Subcutaneous adipose tissue (tissue), 4 donors: ENCODE measurements around the gene ZNF805. TPM values are rescaled to one million over a fixed set of nuclear protein-coding genes. Genes with fewer than 3 reads are reported as not detected.

Experiments used
- CTCF ChIP-seq: fragments of 450-650 bp; IDR thresholded peaks from one replicate; pipeline ENCODE4 v1.5.1; 2016; ENCODE audit warnings: low read depth, mild to moderate bottlenecking, control low read depth, antibody characterized with exemption, moderate library complexity
- total RNA-seq, 4 donors: library from RNA; depleted of rRNA; stranded (reverse); fragments of >200 nt; gene quantifications; one replicate each; pipeline ENCODE4 v1.1.0, GENCODE V29; 2016

The ZNF805 gene
- total RNA-seq, 4 donors from 2014 or later, result 14.6 to 22.6 (median 17.3) TPM

GRCh38 chr19:57245066-57245465 lies 4.6 kb downstream of the ZNF805 start:
- TF ChIP-seq CTCF, result no peak

DNA sequence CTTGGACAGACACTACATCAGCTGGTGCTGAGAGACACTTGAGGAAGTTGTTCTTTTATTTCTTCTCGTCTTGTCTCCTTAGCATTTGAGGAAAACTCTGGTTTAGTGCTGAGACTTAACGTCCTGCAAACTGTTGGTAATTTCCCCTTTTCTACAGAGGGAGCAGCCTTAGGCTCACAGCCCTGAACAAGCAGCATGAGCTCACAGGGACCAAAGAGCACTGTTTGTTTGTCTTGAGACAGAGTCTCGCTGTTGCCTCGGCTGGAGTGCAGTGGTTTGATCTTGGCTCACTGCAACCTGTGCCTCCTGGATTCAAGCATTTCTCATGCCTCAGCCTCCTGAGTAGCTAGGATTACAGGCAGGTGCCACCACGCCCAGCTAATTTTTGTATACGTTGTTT lies 5.5 kb downstream of the ZNF805 start:
- no peak for TF ChIP-seq CTCF

DNA sequence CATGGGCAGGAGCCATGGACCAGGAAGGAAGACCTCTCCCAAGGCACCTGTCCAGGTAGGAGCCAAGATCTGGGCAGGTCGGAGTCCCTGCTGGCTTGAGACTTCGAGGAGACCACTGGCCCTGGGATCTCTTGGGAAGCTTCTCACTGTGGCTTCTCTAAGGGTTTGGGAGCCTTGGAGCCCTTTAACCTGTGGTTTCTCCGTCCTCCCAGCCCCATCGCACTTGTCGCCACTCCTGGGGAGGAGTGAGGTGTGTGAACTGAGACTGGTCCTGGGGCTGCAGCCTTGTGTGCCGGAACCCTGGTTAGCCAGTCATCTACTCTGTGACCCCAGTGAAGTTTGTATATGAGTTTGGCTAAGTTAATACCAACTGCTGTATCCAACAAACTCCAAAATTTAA lies 8.2 kb downstream of the ZNF805 start:
- TF ChIP-seq CTCF, result no peak

- TF ChIP-seq CTCF, result no peak
These were observed 8.9 kb downstream of the ZNF805 start for GRCh38 chr19:57249329-57249728.

DNA sequence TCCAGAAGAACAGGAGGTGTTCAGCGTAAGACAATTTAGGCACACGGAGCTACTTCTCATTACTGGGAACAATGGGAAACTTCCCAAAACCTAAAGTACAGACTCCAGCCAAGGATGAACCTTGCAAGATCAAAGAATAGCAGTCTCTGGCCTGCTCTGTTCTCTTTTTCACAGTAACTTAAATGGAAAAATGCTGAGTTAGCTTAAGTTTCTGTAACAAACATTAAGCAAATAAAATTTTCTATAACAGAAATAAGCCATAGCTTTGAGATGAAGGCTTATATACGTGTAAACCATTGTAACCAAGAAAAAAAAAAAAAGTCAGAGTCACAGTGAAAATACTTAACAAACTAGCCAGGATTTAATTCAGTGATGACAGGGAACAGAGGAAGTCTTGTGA lies 21.6 kb downstream of the ZNF805 start:
- TF ChIP-seq CTCF, result no peak

- TF ChIP-seq CTCF, result no peak
These were observed 22.9 kb downstream of the ZNF805 start for GRCh38 chr19:57263244-57263741.

GRCh38 chr19:57267291-57267690 lies 26.9 kb downstream of the ZNF805 start:
- no peak for TF ChIP-seq CTCF
